ENCODE measurements around the gene PKMYT1. TPM values are rescaled to one million over a fixed set of nuclear protein-coding genes. Genes with fewer than 3 reads are reported as not detected.

PKMYT1 gene
- total RNA-seq (5.7 TPM), polyA plus RNA-seq (1 to 10 TPM; 1.5 to 7.2 (median 2.3) TPM)

- Mint-ChIP-seq H3K27ac (peak within 1 kb of the TSS in 2 of 3 donors; percentile 81 to 86), H3K4me3 (peak within 1 kb of the TSS; percentile 81 to 87 (median 84)), H3K9me3 (no peaks in the 10 kb centered on the region), H3K27me3 (peaks cover 13% of the 10 kb centered on the region), H3K36me3 (no peaks in the 10 kb centered on the region), H3K4me1 (peaks cover 0 to 18% (median 4%) of the 10 kb centered on the region in 4 donors)
- peak; percentile 92 for ATAC-seq (ENCODE audit: low read depth in 2 of 2)
- DNase-seq, result peak; percentile 90 to 95 (median 90)
- no peaks in the 10 kb centered on the region for H3K36me3 ChIP-seq (ENCODE audit: control insufficient read depth, insufficient read depth, low read length)
- H3K4me1 ChIP-seq (ENCODE audit: control insufficient read depth, insufficient read depth, low read length, poor library complexity, severe bottlenecking), result peaks cover 26% of the 10 kb centered on the region
- peak within 1 kb of the TSS; percentile 63 for H3K27ac ChIP-seq (ENCODE audit: insufficient read depth, low read length, poor library complexity, severe bottlenecking)
- H3K27me3 ChIP-seq (ENCODE audit: control insufficient read depth, insufficient read depth, low read length), result no peaks in the 10 kb centered on the region
- peak within 1 kb of the TSS; percentile 65 for H3K4me3 ChIP-seq (ENCODE audit: low read depth, low read length)
- H3K9me3 ChIP-seq (ENCODE audit: control insufficient read depth in 2 of 2, low read length in 2 of 2), result no peaks in the 10 kb centered on the region
These were observed at the start of gene PKMYT1 for GRCh38 chr16:2980227-2981176. TSS of gene PKMYT1 (minus strand) at chr16:2980446. CDS start at chr16:2979657, 789 bp downstream.

GRCh38 chr16:3029491-3030221 is 49.4 kb upstream of the PKMYT1 start:
- Mint-ChIP-seq H3K4me1 (peaks cover 0 to 34% (median 14%) of the 10 kb centered on the region in 4 donors), H3K36me3 (no peaks in the 10 kb centered on the region), H3K4me3 (peak overlapping the region; percentile 40 to 89 (median 67)), H3K27ac (no peak overlapping the region), H3K27me3 (peaks cover 51% of the 10 kb centered on the region), H3K9me3 (peaks cover 0 to 4% (median 0%) of the 10 kb centered on the region in 7 donors)
- Histone ChIP-seq H3K27me3 (ENCODE audit: control insufficient read depth, insufficient read depth, low read length) (peaks cover 21% of the 10 kb centered on the region), H3K9me3 (ENCODE audit: control insufficient read depth in 2 of 2, low read length in 2 of 2) (no peaks in the 10 kb centered on the region), H3K4me1 (ENCODE audit: control insufficient read depth, insufficient read depth, low read length, poor library complexity, severe bottlenecking) (peaks cover 26% of the 10 kb centered on the region), H3K36me3 (ENCODE audit: control insufficient read depth, insufficient read depth, low read length) (peaks cover 11% of the 10 kb centered on the region), H3K4me3 (ENCODE audit: low read depth, low read length) (peak overlapping the region; percentile 19), H3K27ac (ENCODE audit: insufficient read depth, low read length, poor library complexity, severe bottlenecking) (no peak overlapping the region)
- ATAC-seq (ENCODE audit: low read depth in 2 of 2) (peak in 1 of 2 donors; percentile 19), DNase-seq (peak in 1 of 3 donors; percentile 62)

- peaks cover 31% of the 10 kb centered on the region for H3K4me1 ChIP-seq (ENCODE audit: control insufficient read depth, insufficient read depth, low read length, poor library complexity, severe bottlenecking)
- Mint-ChIP-seq H3K36me3 (peaks cover 4% of the 10 kb centered on the region), H3K4me3 (peak overlapping the region in 2 of 4 donors; percentile 40 to 41), H3K4me1 (peaks cover 4 to 41% (median 20%) of the 10 kb centered on the region in 4 donors), H3K27ac (no peak overlapping the region), H3K27me3 (peaks cover 50% of the 10 kb centered on the region), H3K9me3 (peaks cover 0 to 3% (median 0%) of the 10 kb centered on the region in 7 donors)
- peaks cover 16% of the 10 kb centered on the region for H3K27me3 ChIP-seq (ENCODE audit: control insufficient read depth, insufficient read depth, low read length)
- H3K4me3 ChIP-seq (ENCODE audit: low read depth, low read length), result no peak overlapping the region
- DNase-seq (no peak), ATAC-seq (ENCODE audit: low read depth in 2 of 2) (no peak)
- peaks cover 11% of the 10 kb centered on the region for H3K36me3 ChIP-seq (ENCODE audit: control insufficient read depth, insufficient read depth, low read length)
- H3K9me3 ChIP-seq (ENCODE audit: control insufficient read depth in 2 of 2, low read length in 2 of 2), result no peaks in the 10 kb centered on the region
- H3K27ac ChIP-seq (ENCODE audit: insufficient read depth, low read length, poor library complexity, severe bottlenecking), result no peak overlapping the region
These were observed 48.6 kb upstream of the PKMYT1 start for GRCh38 chr16:3028716-3029319.

- Mint-ChIP-seq H3K9me3 (peaks cover 0 to 3% (median 0%) of the 10 kb centered on the region in 7 donors), H3K4me1 (peaks cover 4 to 48% (median 20%) of the 10 kb centered on the region in 4 donors), H3K36me3 (peaks cover 4% of the 10 kb centered on the region), H3K27me3 (peaks cover 44% of the 10 kb centered on the region), H3K4me3 (peak overlapping the region in 1 of 4 donors; percentile 41), H3K27ac (no peak overlapping the region)
- H3K27me3 ChIP-seq (ENCODE audit: control insufficient read depth, insufficient read depth, low read length), result peaks cover 9% of the 10 kb centered on the region
- peak; percentile 40 for ATAC-seq (ENCODE audit: low read depth in 2 of 2)
- H3K27ac ChIP-seq (ENCODE audit: insufficient read depth, low read length, poor library complexity, severe bottlenecking), result no peak overlapping the region
- H3K36me3 ChIP-seq (ENCODE audit: control insufficient read depth, insufficient read depth, low read length), result peaks cover 11% of the 10 kb centered on the region
- no peaks in the 10 kb centered on the region for H3K9me3 ChIP-seq (ENCODE audit: control insufficient read depth in 2 of 2, low read length in 2 of 2)
- peaks cover 38% of the 10 kb centered on the region for H3K4me1 ChIP-seq (ENCODE audit: control insufficient read depth, insufficient read depth, low read length, poor library complexity, severe bottlenecking)
- DNase-seq, result peak; percentile 79 to 88 (median 84)
- no peak overlapping the region for H3K4me3 ChIP-seq (ENCODE audit: low read depth, low read length)
These were observed 47.9 kb upstream of the PKMYT1 start for GRCh38 chr16:3027983-3028715.

GRCh38 chr16:3027489-3027795 is 47.2 kb upstream of the PKMYT1 start:
- no peak for ATAC-seq (ENCODE audit: low read depth in 2 of 2)
- DNase-seq, result no peak
- peaks cover 0 to 2% (median 0%) of the 10 kb centered on the region in 7 donors for H3K9me3 Mint-ChIP-seq
- peaks cover 37% of the 10 kb centered on the region for H3K27me3 Mint-ChIP-seq
- H3K9me3 ChIP-seq (ENCODE audit: control insufficient read depth in 2 of 2, low read length in 2 of 2), result no peaks in the 10 kb centered on the region
- peaks cover 45% of the 10 kb centered on the region for H3K4me1 ChIP-seq (ENCODE audit: control insufficient read depth, insufficient read depth, low read length, poor library complexity, severe bottlenecking)
- peaks cover 4% of the 10 kb centered on the region for H3K36me3 Mint-ChIP-seq
- no peak overlapping the region for H3K27ac ChIP-seq (ENCODE audit: insufficient read depth, low read length, poor library complexity, severe bottlenecking)
- H3K4me3 Mint-ChIP-seq, result peak overlapping the region in 1 of 4 donors; percentile 27
- H3K4me1 Mint-ChIP-seq, result peaks cover 4 to 55% (median 25%) of the 10 kb centered on the region in 4 donors
- no peak overlapping the region for H3K4me3 ChIP-seq (ENCODE audit: low read depth, low read length)
- H3K36me3 ChIP-seq (ENCODE audit: control insufficient read depth, insufficient read depth, low read length), result peaks cover 11% of the 10 kb centered on the region
- peaks cover 7% of the 10 kb centered on the region for H3K27me3 ChIP-seq (ENCODE audit: control insufficient read depth, insufficient read depth, low read length)
- H3K27ac Mint-ChIP-seq, result peak overlapping the region in 1 of 3 donors; percentile 43

GRCh38 chr16:3026609-3027488 is 46.6 kb upstream of the PKMYT1 start:
- H3K36me3 ChIP-seq (ENCODE audit: control insufficient read depth, insufficient read depth, low read length), result peaks cover 11% of the 10 kb centered on the region
- H3K9me3 Mint-ChIP-seq, result peaks cover 0 to 2% (median 0%) of the 10 kb centered on the region in 7 donors
- no peaks in the 10 kb centered on the region for H3K9me3 ChIP-seq (ENCODE audit: control insufficient read depth in 2 of 2, low read length in 2 of 2)
- H3K4me1 ChIP-seq (ENCODE audit: control insufficient read depth, insufficient read depth, low read length, poor library complexity, severe bottlenecking), result peaks cover 51% of the 10 kb centered on the region
- ATAC-seq (ENCODE audit: low read depth in 2 of 2) (no peak), DNase-seq (no peak)
- H3K4me3 ChIP-seq (ENCODE audit: low read depth, low read length), result no peak overlapping the region
- no peak overlapping the region for H3K27ac ChIP-seq (ENCODE audit: insufficient read depth, low read length, poor library complexity, severe bottlenecking)
- peak overlapping the region in 1 of 4 donors; percentile 49 for H3K4me3 Mint-ChIP-seq
- peaks cover 4% of the 10 kb centered on the region for H3K36me3 Mint-ChIP-seq
- peaks cover 35% of the 10 kb centered on the region for H3K27me3 Mint-ChIP-seq
- no peak overlapping the region for H3K27ac Mint-ChIP-seq
- H3K4me1 Mint-ChIP-seq, result peaks cover 4 to 61% (median 29%) of the 10 kb centered on the region in 4 donors
- H3K27me3 ChIP-seq (ENCODE audit: control insufficient read depth, insufficient read depth, low read length), result peaks cover 3% of the 10 kb centered on the region
